B cell (primary cell): ENCODE measurements around the gene CEP350. TPM values are rescaled to one million over a fixed set of nuclear protein-coding genes. Genes with fewer than 3 reads are reported as not detected.

ENCODE experiments used
- ATAC-seq: fragments of 200-7000 bp; cut with Tn5 transposase; one replicate; pipeline ENCODE4 v1.10.0; 2021; ENCODE audit warnings: low read depth, mild to moderate bottlenecking, moderate number of reproducible peaks, moderate library complexity
- CTCF ChIA-PET: fragments of 350-600 bp; sonication (Branson Sonifier 250); formaldehyde crosslinking; loops from one replicate; lab custom pipeline; 2021; ENCODE audit warnings: antibody characterized with exemption, inconsistent platforms; lab: Charles Lee
- POLR2A ChIA-PET: fragments of 350-600 bp; sonication (Branson Sonifier 250); formaldehyde crosslinking; loops from one replicate; lab custom pipeline; 2021; ENCODE audit warnings: antibody characterized with exemption; lab: Charles Lee
- DNase-seq: peaks from one replicate; pipeline ENCODE4 v3.0.0; 2013
- H2AFZ ChIP-seq: 2 replicates; pipeline ENCODE4 v1.6.1; 2012; ENCODE audit warnings: mild to moderate bottlenecking, low read depth, low read length; ENCODE audit not compliant: insufficient read depth, poor library complexity, severe bottlenecking
- H3K27ac ChIP-seq, 2 donors: 1 replicate in 1 of 2; 2 replicates in 1 of 2; pipeline ENCODE4 v1.5.1; 2012 to 2013; ENCODE audit warnings: low read length in 2 of 2, mild to moderate bottlenecking in 2 of 2, moderate library complexity in 1 of 2
- H3K27me3 ChIP-seq, 4 experiments: fragments of 200-600 bp in 1 of 4; sonication (generic) in 1 of 4; replicated peaks in 1 of 4; 1 replicate in 2 of 4; 2 replicates in 2 of 4; pipeline versions ENCODE4 v1.6.1 to v1.7.0; 2013 to 2016; ENCODE audit warnings: low read length in 3 of 4, mild to moderate bottlenecking in 2 of 4, mixed read lengths in 1 of 4, moderate library complexity in 1 of 4; ENCODE audit not compliant: insufficient read depth in 4 of 4, control insufficient read depth in 3 of 4; ENCODE audit errors: control extremely low read depth in 1 of 4
- H3K36me3 ChIP-seq, 2 experiments: replicated peaks in 1 of 2; 1 replicate in 1 of 2; 2 replicates in 1 of 2; pipeline versions ENCODE4 v1.6.1 to v1.7.1; 2013; ENCODE audit warnings: low read length in 1 of 2; ENCODE audit not compliant: insufficient read depth in 2 of 2, control insufficient read depth in 1 of 2; ENCODE audit errors: control extremely low read depth in 1 of 2, extremely low read depth in 1 of 2
- H3K4me1 ChIP-seq, 2 donors: fragments of 200-600 bp in 1 of 2; sonication (generic) in 1 of 2; 1 replicate in 1 of 2; 2 replicates in 1 of 2; pipeline versions ENCODE4 v1.5.1 to v1.6.1; 2013 to 2017; ENCODE audit warnings: low read length in 2 of 2; ENCODE audit not compliant: control insufficient read depth in 2 of 2, insufficient read depth in 2 of 2
- H3K4me2 ChIP-seq: replicated peaks from 2 replicates; pipeline ENCODE3; 2012; ENCODE audit warnings: mild to moderate bottlenecking, low read depth, low read length; ENCODE audit not compliant: poor library complexity, severe bottlenecking
- H3K4me3 ChIP-seq, 5 experiments: fragments of 200-600 bp in 1 of 5; sonication (generic) in 1 of 5; 1 replicate in 3 of 5; 2 replicates in 2 of 5; pipeline versions ENCODE4 v1.5.1 to v1.7.0; 2011 to 2016; ENCODE audit warnings: low read length in 4 of 5, mild to moderate bottlenecking in 4 of 5, low read depth in 2 of 5, control low read depth in 1 of 5, moderate library complexity in 1 of 5; ENCODE audit not compliant: insufficient read depth in 1 of 5; ENCODE audit errors: control extremely low read depth in 1 of 5, extremely low read depth in 1 of 5
- H3K79me2 ChIP-seq: fragments of 200-600 bp; sonication (generic); one replicate; pipeline ENCODE4 v1.6.0; 2016; ENCODE audit warnings: low read length; ENCODE audit not compliant: control insufficient read depth, insufficient read depth
- H3K9ac ChIP-seq: fragments of 200-600 bp; sonication (generic); 2 replicates; pipeline ENCODE4 v1.6.1; 2017; ENCODE audit warnings: mild to moderate bottlenecking, low read length, moderate library complexity
- H3K9me3 ChIP-seq, 3 donors: one replicate each; pipeline versions ENCODE4 v1.6.1 to v1.7.1; 2013; ENCODE audit warnings: low read length in 2 of 3; ENCODE audit not compliant: control insufficient read depth in 2 of 3, insufficient read depth in 1 of 3; ENCODE audit errors: control extremely low read depth in 1 of 3
- H4K20me1 ChIP-seq: 2 replicates; pipeline ENCODE4 v1.6.0; 2012; ENCODE audit warnings: mild to moderate bottlenecking, low read length; ENCODE audit not compliant: insufficient read depth, control insufficient read depth, poor library complexity, severe bottlenecking
- H3K27ac Mint-ChIP-seq: one replicate; pipeline ENCODE4 v1.8.0; 2021; ENCODE audit warnings: mixed read lengths
- H3K27me3 Mint-ChIP-seq: one replicate; pipeline ENCODE4 v1.8.0; 2021; ENCODE audit warnings: mixed read lengths
- H3K4me1 Mint-ChIP-seq: one replicate; pipeline ENCODE4 v1.8.0; 2021; ENCODE audit warnings: mixed read lengths
- H3K4me3 Mint-ChIP-seq: one replicate; pipeline ENCODE4 v1.8.0; 2021; ENCODE audit warnings: mixed read lengths
- H3K9me3 Mint-ChIP-seq: one replicate; pipeline ENCODE4 v1.8.0; 2022; ENCODE audit warnings: mixed read lengths; ENCODE audit not compliant: insufficient read depth
- CTCF ChIP-seq: fragments of 200-600 bp; IDR thresholded peaks from one replicate; pipeline ENCODE4 v1.8.0; 2022; ENCODE audit warnings: antibody characterized with exemption, mild to moderate bottlenecking
- EZH2 ChIP-seq: IDR thresholded peaks from 2 replicates; pipeline ENCODE4 v1.6.1; 2012; ENCODE audit warnings: borderline replicate concordance, low read depth, mild to moderate bottlenecking, moderate library complexity, low read length; ENCODE audit not compliant: insufficient read depth, poor library complexity, severe bottlenecking
- WGBS: methylation state at CpG from one replicate; pipeline ENCODE4 v1.1.5; 2013; ENCODE audit warnings: missing lambda C conversion rate; ENCODE audit not compliant: insufficient coverage; 5-methylcytosine and 5-hydroxymethylcytosine counted together
- intact Hi-C: fragments of 100-400 bp; cut with micrococcal nuclease; formaldehyde crosslinking; loops from one replicate; pipeline ENCODE4 v1.10.0; 2022
- polyA plus RNA-seq: library from polyadenylated mRNA; depleted of rRNA; stranded (reverse); fragments of >200 nt; gene quantifications from 2 replicates; pipeline ENCODE4 v1.2.3, GENCODE V29; 2012
- total RNA-seq, 2 donors: library from RNA; stranded (reverse); fragments of 120-200 nt in 1 of 2; gene quantifications; 1 replicate in 1 of 2; 2 replicates in 1 of 2; pipeline versions ENCODE4 v1.2.3 to v1.2.4, GENCODE V29; 2013 to 2022

CEP350 gene
- total and polyA plus RNA-seq, 2 donors (not counting 1 experiment from before 2014, with no cell fraction given), result 7.4 to 92.3 TPM

DNA sequence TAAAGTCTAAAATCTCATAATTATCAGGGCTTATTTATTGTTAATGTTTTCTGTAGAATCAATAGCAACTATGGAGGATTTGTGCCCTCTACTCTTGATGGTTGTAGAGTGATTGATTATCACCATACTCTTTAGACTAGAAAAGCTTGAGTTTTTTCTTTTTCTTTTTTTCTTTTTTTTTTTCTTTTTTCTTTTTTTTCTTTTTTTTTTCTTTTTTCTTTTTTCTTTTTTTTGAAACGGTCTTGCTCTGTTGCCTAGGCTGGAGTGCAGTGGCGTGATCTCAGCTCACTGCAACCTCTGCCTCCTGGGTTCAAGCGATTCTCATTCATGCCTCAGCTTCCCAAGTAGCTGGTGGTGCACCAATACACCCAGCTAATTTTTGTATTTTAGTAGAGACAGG is 42.8 kb upstream of the CEP350 start:
- TF ChIP-seq CTCF (no peak), EZH2 (no peak)
- intact Hi-C loops, result no loop called here
- Mint-ChIP-seq H3K27me3 (no peaks in the 10 kb centered on the region), H3K4me3 (no peak overlapping the region), H3K4me1 (no peaks in the 10 kb centered on the region), H3K9me3 (no peaks in the 10 kb centered on the region), H3K27ac (no peak overlapping the region)
- Histone ChIP-seq H3K4me3 (no peak overlapping the region), H3K27me3 (no peaks in the 10 kb centered on the region), H3K79me2 (peaks cover 8% of the 10 kb centered on the region), H3K9me3 (peaks cover 0 to 1% (median 0%) of the 10 kb centered on the region in 3 donors), H3K9ac (no peak overlapping the region), H3K4me1 (no peaks in the 10 kb centered on the region), H2AFZ (no peak overlapping the region), H4K20me1 (no peaks in the 10 kb centered on the region), H3K27ac (no peak overlapping the region), H3K36me3 (peaks cover 19 to 59% of the 10 kb centered on the region in 2 experiments), H3K4me2 (no peak overlapping the region)
- DNase-seq (no peak), ATAC-seq (no peak)
- ChIA-PET POLR2A (no interaction called here), CTCF (interaction anchor here (0.9 to 1.1 kb wide), 2 partner anchors 16 to 268 kb away, joined by 3 read pairs; no protein-coding TSS in a partner anchor)
- WGBS, result no CpG with 5 or more reads among the region's 3 CpGs

- intact Hi-C loops, result no loop called here
- whole genome bisulfite sequencing, result 100% methylated on average over 5 of the region's 10 CpGs
- DNase-seq (no peak), ATAC-seq (no peak)
- Histone ChIP-seq H3K4me3 (no peak overlapping the region), H3K27me3 (no peaks in the 10 kb centered on the region), H3K4me1 (no peaks in the 10 kb centered on the region), H3K27ac (no peak overlapping the region), H3K9me3 (peaks cover 0 to 1% (median 0%) of the 10 kb centered on the region in 3 donors), H2AFZ (no peak overlapping the region), H3K79me2 (no peaks in the 10 kb centered on the region), H3K36me3 (peaks cover 21 to 64% of the 10 kb centered on the region in 2 experiments), H3K4me2 (no peak overlapping the region), H3K9ac (no peak overlapping the region), H4K20me1 (no peaks in the 10 kb centered on the region)
- no peak overlapping the region for H3K4me3 Mint-ChIP-seq
- H3K27me3 Mint-ChIP-seq, result no peaks in the 10 kb centered on the region
- POLR2A ChIA-PET, result no interaction called here
- CTCF ChIA-PET, result no interaction called here
- no peaks in the 10 kb centered on the region for H3K4me1 Mint-ChIP-seq
- peak overlapping the region; percentile 32 for H3K27ac Mint-ChIP-seq
- no peaks in the 10 kb centered on the region for H3K9me3 Mint-ChIP-seq
- TF ChIP-seq EZH2 (no peak), CTCF (no peak)
Observed at GRCh38 chr1:179917601-179918429, 36.8 kb upstream of the CEP350 start.
